Fibroblast of skin of left biceps (primary cell): ENCODE measurements around the gene SLC41A2.
"Not testable (repeated sequence)": the region's sequence is repeated elsewhere in the genome, so short reads cannot be mapped to it uniquely, and the experiment has no call there.

Experiments used
- DNase-seq, 2 experiments: peaks; one replicate each; pipeline ENCODE4 v3.0.0-alpha.2; 2013; ENCODE audit warnings: low read depth in 2 of 2

SLC41A2 gene

DNA sequence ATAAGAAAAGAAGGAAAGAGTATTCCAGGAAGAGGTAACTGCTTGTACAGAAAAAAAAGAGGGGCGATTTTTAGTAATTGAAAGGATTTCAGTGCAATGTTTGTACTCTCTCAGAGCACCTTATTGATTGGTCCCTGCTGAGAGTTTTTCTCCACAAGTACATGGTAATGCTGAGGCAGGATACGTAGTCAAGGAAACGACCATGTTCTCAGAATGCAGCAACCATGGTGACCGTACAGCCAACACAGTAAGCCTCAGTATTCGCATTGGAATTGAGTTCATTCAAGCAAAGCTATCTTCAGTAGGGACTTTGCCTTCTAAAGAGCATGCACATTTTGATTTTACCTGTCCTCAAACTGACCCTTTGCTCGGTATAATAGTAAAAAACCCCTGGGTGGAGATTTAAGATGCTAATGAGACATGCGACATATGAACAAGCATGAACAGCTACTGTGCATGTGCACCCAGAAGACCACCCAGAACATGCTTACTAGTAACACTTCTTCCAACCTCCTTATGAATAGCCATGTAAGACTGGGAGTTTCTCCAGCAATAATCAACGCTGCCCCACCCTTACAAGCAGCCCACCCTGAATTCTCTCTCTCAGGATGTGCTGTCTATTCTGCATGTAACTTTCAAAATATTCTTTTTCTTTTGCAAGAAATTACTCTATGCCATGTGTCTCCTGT, 6.2 kb upstream of the SLC41A2 start:
- no peak for DNase-seq

DNA sequence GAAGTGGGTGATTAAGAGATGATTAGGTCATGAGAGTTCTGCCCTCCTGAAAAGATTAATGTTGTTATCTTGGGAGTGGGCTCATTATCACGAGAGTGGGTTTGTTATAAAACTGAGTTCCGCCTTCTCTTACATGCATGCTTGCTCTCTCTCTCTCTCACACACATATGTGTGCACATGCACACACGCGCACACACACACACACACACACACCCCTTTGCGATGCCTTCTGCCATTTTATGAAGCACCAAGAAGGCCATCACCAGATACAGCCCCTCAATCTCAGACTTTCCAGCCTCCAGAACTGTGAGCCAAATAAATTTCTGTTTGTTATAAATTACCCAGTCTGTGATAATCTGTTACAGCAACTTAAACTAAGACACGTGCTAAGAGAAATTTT, 5.7 kb upstream of the SLC41A2 start:
- no peak for DNase-seq

DNA sequence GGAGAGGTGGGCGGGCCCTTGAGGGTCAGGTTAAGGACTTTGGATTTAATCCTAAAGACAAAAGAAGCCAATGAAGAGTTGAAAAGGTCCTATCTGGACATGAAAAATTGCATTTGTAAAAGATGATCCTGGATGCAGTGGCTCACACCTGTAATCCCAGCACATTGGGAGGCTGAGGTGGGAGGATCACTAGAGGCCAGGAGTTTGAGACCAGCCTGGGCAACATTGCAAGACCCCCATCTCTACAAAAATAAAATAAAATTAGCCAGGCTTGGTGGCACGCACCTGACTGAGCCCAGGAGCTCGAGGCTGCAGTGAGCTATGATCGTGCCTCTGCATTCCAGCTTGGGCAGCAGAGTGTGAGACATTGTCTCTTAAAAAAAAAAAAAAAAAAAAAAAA, 2.4 kb upstream of the SLC41A2 start:
- DNase-seq = no peak

DNA sequence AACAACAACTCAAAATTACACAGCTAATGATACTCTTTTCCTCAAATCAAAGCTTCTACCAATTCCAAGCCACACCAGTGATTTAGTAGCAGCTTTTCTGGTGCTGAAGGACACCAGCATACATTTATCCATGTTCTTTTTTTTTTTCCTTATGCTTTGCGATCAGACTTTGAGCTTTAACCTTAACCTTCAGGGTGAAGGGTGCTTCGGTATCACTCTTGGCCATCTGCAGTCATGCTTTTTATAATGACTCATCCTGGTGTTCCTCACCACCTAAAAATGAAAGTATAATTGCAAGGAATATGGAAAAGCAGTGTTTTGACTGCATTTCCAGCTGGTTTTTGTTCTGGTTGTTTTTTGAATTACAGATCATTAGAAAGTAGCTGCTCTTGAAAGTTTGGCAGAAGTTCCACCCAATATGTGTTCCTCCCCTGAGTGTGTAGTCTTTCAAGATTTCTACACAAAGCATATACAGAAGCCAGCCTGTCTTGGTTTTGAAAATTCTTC, 1.3 kb upstream of the SLC41A2 start:
- peak; percentile 16 to 22 for DNase-seq

DNA sequence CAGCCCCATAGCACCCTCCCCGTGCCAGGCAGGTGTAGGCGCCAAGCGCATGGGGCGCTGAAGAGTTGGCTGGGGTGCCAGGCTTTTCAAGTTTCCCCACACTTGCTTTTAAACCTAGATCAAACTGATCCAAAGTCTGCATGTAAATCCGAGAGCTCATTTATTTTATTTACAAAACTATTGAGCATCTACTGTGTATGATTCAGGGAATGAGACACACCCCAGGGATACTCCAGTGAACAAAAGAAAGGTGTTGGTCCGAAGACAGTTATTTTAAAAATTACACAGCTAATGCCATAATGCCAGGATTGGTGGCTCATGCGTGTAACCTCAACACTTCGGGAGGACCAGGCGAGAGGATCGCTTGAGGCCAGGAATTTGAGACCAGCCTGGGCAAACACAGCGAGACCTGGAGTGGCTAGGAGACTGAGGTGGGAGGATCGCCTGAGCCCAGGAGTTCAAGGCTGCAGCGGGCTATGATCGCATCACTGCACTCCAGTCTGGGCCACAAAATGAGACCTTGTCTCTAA, 780 bp upstream of the SLC41A2 start:
- no peak for DNase-seq

DNA sequence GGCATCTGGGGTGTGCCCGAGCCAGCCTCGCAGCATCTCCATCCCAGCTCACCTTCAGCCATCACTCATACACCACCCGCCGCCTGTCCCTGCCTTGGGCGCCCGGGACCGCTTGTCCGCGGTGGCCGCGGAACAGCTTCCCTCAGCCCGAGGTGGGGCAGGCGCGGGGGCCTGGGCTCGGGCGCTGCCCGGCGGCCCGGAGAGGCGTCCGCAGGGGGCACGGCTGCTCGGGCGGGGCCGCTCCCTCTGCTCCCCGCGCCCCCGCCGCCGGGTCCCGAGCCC, 430 bp downstream of the SLC41A2 start:
- DNase-seq = no peak

DNA sequence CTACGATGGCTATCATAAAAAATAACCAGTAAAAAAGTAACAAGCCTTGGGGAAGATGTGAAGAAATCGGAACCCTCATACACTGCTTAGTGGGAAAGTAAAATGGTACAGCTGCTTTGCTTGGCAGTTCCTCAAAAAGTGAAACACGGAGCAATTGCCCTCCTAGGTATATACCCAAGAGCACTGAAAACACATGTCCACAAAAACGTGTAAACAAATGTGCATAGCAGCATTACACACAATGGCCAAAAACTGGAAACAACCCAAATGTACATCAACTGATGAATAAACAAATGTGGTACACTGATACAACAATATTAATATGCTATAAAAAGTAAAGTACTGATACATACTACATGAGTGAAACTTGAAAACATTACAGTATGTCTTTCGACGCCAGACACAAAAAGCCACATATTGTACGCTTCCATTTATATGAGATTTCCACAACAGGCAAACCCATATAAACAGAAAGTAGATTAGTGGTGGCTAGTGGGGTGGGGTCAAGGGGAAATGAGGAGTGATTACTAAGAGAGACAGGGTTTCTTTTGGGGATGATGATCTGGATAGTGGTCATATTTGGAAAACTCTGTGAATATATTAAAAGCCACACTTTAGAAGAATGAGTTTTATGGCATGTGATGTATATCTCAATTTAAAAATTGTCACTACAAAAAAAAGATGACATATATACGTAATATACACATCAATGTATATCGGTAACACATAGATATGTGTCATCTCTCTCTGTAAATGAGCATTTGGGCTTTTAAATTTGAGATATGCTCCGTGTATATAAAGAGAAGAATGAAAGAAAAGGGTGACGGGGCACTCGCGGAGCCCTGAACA, 996 bp downstream of the SLC41A2 start:
- DNase-seq = no peak

DNA sequence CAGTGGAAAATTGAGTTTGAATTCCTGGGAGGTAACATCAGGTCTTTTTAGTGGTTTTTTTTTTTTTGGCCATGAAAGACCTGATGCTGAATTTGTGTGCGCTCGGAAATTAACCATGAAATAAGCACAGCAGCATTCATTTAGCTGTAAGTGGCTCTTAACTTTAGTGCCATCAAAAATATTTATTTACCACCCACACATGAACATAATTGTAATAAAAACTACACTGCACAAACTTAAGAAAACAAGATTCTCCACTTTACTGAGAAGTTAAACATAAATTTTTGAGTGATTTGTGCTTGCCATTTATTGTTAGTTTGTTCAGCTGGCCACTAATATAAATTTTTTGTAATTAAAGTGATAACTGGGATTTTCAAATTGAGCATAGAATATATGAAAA, 2.4 kb downstream of the SLC41A2 start:
- no peak for DNase-seq

DNA sequence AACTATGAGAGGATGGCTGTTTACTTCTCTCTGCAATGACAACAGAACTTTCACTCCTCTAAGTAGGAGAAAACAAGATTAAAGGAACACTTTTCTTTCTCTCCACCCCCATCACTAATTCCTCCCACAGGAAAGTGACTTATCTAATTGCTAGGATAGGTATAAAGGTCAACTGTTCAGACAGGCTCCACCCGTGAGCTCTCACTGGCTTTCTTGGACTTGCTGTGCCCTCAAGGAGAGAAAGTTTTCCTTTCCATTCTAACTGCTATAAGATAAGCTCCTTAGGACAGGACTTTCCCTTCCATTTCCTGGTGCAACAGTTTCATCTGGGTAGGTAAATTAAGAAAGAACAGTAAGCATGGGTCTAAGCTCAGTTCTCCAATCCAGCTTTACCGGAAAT, 4.8 kb downstream of the SLC41A2 start:
- no peak for DNase-seq

DNA sequence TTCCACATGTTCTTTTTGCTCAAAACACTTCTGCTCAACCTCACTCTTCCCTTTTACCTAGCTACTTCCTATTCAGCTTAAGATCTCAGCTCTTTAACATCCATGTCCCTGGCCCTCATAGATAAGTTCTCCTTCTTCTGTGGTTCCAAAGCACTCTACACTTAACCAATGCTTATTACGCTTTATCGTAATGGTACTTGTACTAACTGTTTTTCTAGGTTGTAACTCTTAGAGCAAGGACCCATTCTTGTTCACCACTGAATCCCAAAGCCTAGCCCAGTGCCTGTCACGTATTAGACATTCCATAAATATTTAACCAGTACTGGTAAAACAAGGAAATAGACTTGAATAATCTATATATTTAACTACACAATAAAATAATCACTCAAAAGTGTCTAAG, 5.3 kb downstream of the SLC41A2 start:
- no peak for DNase-seq

DNA sequence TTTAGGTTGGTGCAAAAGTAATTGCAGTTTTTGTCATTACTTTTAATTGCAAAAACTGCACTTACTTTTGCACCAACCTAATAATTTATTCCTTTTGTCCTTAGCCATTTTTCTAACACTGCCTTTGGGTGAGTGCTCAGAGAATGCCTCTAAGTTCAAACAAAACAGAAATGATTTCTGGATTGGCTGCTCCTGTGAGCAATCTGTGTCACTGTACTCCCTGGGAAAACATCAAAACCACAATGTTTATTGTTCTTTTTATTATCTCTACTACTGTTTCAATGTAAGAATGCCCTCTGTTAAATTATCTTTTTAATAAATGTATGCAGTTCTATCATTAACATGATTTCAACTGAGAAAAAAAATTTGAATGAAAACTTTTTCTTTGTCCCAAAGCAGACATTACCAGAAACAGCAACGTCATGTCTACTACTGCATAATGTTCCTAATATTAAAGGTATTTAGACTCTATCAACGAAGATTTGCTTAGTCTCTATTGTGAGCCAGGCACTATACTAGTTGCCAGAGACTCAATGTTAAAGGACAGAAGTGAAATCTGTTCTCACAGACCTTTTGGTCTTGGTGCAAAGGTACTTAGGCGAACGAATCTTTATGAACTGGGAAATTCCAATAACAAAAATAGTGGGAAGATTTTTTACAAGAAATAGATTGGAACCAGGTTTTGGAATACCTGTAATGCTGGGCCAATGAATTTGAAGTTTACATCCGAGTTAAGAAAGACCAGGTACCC, 6.2 kb downstream of the SLC41A2 start:
- DNase-seq = no peak

DNA sequence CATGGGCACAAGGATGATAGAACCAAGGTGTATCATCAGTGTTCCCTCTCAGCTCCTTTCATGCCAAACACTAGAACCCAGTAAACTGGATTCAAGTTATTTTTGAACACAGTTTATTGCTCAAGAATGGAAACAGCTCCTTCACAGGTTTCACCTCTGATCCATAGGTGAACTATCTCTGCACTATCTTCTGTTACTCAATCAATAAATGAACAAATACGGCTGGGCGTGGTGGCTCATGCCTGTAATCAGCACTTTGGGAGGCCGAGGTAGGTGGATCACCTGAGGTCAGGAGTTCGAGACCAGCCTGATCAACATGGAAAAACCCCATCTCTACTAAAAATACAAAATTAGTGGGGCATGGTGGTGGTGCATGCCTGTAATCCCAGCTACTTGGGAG, 9.4 kb downstream of the SLC41A2 start:
- DNase-seq = not testable (repeated sequence)

DNA sequence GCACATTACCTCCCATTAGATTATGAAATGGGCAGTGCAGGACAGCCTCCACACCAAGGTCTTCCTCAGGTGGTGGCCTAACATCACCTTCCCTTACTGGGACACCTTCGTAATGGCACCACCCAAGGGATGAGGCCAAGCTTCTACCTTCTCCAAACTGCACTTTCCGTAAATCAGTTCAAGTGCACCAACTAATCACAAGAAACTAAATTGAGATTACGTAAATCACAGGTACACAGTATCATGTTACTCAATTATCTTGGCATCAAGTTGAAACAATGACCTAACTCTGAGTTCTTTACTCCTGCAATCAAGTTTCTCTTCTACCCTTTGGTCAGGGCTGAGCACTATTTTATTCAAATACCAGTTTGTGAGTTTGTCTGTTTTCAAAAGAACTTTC, 13.8 kb downstream of the SLC41A2 start:
- no peak for DNase-seq

DNA sequence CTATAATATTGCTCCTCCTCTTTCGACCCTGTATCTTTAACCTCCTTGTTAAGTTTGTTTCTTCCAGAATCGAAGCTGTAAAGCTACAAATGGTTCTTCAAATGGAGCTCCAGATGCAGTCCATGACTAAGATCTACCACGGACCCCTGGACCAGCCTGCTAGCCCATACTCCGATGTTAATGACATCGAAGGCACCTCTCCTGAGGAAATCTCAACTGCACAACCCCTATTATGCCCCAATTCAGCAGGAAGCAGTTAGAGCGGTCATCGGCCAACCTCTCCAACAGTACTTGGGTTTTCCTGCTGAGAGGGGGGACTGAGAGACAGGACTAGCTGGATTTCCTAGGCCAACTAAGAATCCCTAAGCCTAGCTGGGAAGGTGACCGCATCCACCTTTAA, 14.7 kb downstream of the SLC41A2 start:
- DNase-seq = not testable (repeated sequence)

DNA sequence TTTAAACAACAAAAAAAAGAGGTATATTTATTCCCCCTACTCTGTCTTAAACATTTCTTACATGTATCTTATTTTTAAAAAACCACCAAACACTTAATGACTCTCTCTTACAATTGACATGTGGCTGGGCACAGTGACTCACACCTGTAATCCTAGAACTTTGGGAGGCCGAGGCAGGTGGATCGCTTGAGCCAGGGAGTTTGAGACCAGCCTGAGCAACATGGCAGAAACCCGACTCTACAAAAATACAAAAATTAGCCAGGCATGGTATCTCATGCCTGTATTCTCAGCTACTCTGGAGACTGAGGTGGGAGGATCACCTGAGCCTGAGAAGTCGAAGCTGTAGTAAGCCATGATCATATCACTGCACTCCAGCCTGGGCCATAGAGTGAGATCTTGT, 16.0 kb downstream of the SLC41A2 start:
- DNase-seq = no peak

DNA sequence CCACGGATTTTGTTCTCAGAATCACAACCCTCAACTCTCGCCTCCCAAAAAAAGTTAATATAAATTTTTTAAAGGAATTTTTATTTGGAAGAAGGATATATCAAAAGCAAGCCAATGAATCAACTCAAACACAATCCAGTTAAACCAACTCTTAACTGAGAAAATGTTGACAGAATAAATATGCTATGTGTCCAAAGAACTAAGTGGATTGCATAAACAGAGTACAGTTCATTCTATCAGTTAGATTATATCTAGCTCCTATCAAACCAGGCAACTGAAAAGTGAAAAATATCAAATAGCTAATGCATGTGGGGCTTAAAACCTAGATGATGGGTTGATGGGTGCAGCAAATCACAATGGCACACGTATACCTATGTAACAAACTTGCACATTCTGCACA, 16.6 kb downstream of the SLC41A2 start:
- no peak for DNase-seq

DNA sequence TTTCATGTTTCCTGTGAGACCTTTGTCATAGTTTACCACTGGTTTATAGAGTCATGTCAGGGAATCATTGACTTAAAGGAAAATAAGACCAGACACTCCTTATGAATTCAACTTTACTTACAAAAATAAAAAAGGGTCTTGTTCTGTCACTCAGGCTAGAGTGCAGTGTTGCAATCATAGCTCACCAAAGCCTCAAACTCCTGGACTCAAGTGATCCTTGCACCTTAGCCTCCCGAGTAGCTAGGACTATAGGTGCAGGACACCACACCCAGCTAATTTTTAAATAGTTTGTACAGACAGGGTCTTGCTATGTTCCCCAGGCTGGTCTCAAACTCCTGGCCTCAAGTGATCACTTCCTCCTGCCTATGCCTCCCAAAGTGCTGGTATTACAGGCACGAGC, 19.0 kb downstream of the SLC41A2 start:
- no peak for DNase-seq

DNA sequence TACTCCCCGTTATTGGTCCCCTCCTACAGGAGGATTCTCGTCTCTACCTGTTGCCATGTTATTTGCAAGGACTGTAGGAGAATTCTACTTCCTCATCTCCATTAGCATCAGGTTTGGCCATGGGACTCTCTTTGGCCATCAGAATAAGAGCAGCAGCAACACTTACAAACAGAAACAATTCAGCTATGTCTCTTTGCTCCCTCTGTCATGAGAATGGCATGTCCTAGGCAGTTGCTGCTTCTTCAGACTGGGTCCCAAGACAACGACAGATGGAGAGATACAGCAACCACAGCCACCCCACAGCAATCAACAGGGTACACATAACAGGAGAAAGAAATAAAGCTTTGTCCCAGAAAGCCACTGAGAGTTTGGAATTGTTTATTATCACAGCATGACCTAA, 19.7 kb downstream of the SLC41A2 start:
- no peak for DNase-seq

DNA sequence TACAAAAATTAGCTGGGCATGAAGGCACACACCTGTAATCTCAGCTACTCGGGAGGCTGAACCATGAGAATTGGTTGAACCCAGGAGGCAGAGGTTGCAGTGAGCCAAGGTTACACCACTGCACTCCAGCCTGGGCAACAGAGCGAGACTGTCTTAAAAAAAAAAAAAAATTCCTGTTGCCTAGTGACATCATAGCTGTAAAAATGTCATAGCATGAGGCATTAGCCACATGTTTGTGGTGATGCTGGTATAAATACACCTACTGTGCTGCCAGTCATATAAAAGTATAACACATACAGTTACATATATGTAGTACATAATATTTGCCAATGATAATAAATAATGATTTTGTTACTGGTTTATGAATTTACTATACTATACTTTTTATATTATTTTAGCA, 22.2 kb downstream of the SLC41A2 start:
- DNase-seq = no peak

DNA sequence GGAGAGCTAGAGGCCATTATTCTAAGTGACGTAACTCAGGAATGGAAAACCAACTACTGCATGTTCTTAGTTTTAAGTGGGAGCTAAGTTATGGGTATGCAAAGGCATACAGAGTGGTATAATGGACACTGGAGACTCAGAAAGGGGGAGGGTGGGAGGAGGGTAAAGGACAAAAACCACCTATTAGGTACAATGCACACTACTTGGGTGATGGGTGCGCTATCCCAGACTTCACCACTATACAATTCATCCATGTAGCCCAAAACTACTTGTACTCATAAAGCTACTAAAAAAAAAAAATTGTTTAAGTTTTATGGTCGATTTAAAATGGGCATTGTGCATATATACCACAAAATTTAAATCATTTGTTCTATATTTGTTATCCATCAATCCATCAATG, 24.3 kb downstream of the SLC41A2 start:
- DNase-seq = no peak

DNA sequence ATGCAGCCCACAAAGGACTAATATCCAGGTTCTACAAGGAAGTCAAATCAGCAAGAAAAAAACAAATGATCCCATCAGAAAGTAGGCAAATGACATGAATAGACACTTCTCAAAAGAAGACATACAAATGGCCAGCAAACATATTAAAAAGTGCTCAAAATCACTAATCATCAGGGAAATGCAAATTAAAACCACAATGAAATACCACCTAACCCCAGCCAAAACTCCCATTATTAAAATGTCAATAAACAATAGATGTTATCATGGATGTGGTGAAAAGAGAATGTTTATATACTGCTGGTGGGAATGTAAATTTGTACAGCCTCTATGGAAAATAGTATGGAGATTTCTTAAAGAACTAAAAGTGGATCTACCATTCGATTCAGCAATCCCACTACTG, 25.0 kb downstream of the SLC41A2 start:
- no peak for DNase-seq
